SK-N-SH (cell line): ENCODE data around the gene GABRR1. TPM values are rescaled to one million over a fixed set of nuclear protein-coding genes. Genes with fewer than 3 reads are reported as not detected.

Experiments used
- CTCF ChIA-PET: fragments of 300-600, 350-600 bp; formaldehyde crosslinking; extraction: SDS; loops from one replicate; lab custom pipeline; 2021; lab: Yijun Ruan, JAX
- POLR2A ChIA-PET: fragments of 350-600 bp; sonication (Branson Sonifier 250); formaldehyde crosslinking; extraction: SDS; loops from one replicate; lab custom pipeline; 2020; ENCODE audit warnings: antibody characterized with exemption, inconsistent platforms; lab: Yijun Ruan, JAX
- DNase-seq: peaks from one replicate; pipeline ENCODE4 v3.0.0; 2012
- H2AFZ ChIP-seq: fragments of 200-600 bp; sonication (generic); 2 replicates; pipeline ENCODE4 v1.8.1; 2016; ENCODE audit warnings: antibody characterized with exemption, mild to moderate bottlenecking, low read depth
- H3F3A ChIP-seq: fragments of 200-600 bp; sonication (generic); replicated peaks from 2 replicates; pipeline ENCODE3; 2016; ENCODE audit warnings: antibody characterized with exemption, mild to moderate bottlenecking; ENCODE audit not compliant: insufficient read depth
- H3K27ac ChIP-seq, 2 experiments: fragments of 200-500 bp in 1 of 2; fragments of 200-600 bp in 1 of 2; sonication (Bioruptor generic) in 1 of 2; sonication (generic), shearing (Covaris generic) in 1 of 2; 2 replicates each; pipeline versions ENCODE4 v1.5.1 to v1.6.1; 2014 to 2016; ENCODE audit warnings: low read depth in 2 of 2, inconsistent platforms in 1 of 2, low read length in 1 of 2, mild to moderate bottlenecking in 1 of 2, mixed read lengths in 1 of 2
- H3K27me3 ChIP-seq: fragments of 200-600 bp; sonication (generic), shearing (Covaris generic); 2 replicates; pipeline ENCODE4 v1.6.1; 2016; ENCODE audit warnings: mixed run types; ENCODE audit not compliant: insufficient read depth
- H3K36me3 ChIP-seq, 2 experiments: fragments of 200-500 bp in 1 of 2; fragments of 200-600 bp in 1 of 2; sonication (Bioruptor generic) in 1 of 2; sonication (generic) in 1 of 2; replicated peaks in 1 of 2; 2 replicates each; pipeline versions ENCODE3 to v1.5.1; 2014 to 2016; ENCODE audit warnings: low read length in 1 of 2, mild to moderate bottlenecking in 1 of 2; ENCODE audit not compliant: insufficient read depth in 2 of 2, control insufficient read depth in 1 of 2
- H3K4me1 ChIP-seq, 2 experiments: fragments of 200-500 bp in 1 of 2; fragments of 200-600 bp in 1 of 2; sonication (Bioruptor generic) in 1 of 2; sonication (generic), shearing (Covaris generic) in 1 of 2; 2 replicates each; pipeline versions ENCODE4 v1.5.1 to v1.6.1; 2014 to 2016; ENCODE audit warnings: low read depth in 1 of 2, low read length in 1 of 2, mixed run types in 1 of 2; ENCODE audit not compliant: insufficient read depth in 2 of 2, control insufficient read depth in 1 of 2
- H3K4me2 ChIP-seq: fragments of 200-600 bp; sonication (generic), shearing (Covaris generic); 2 replicates; pipeline ENCODE4 v1.6.1; 2017; ENCODE audit warnings: mixed run types
- H3K4me3 ChIP-seq, 2 experiments: fragments of 200-500 bp in 1 of 2; fragments of 200-600 bp in 1 of 2; sonication (Bioruptor generic) in 1 of 2; sonication (generic), shearing (Covaris generic) in 1 of 2; 2 replicates each; pipeline versions ENCODE4 v1.5.1 to v1.8.1; 2014 to 2016; ENCODE audit warnings: low read depth in 2 of 2, inconsistent platforms in 1 of 2, low read length in 1 of 2, mild to moderate bottlenecking in 1 of 2, mixed read lengths in 1 of 2, moderate library complexity in 1 of 2
- H3K79me2 ChIP-seq: fragments of 200-600 bp; sonication (generic); 2 replicates; pipeline ENCODE4 v1.8.1; 2017; ENCODE audit warnings: mild to moderate bottlenecking; ENCODE audit not compliant: insufficient read depth
- H3K9ac ChIP-seq: fragments of 200-600 bp; sonication (generic); 2 replicates; pipeline ENCODE4 v1.6.1; 2017; ENCODE audit warnings: mixed run types
- H3K9me2 ChIP-seq: fragments of 200-600 bp; sonication (generic); 2 replicates; pipeline ENCODE4 v1.6.1; 2017; ENCODE audit warnings: mixed run types
- H3K9me3 ChIP-seq: fragments of 200-600 bp; sonication (generic); 2 replicates; pipeline ENCODE4 v1.6.1; 2017; ENCODE audit warnings: mixed run types, mild to moderate bottlenecking, moderate library complexity
- H4K20me1 ChIP-seq: fragments of 200-600 bp; sonication (generic); 2 replicates; pipeline ENCODE4 v1.6.1; 2017; ENCODE audit warnings: mild to moderate bottlenecking, mixed run types; ENCODE audit not compliant: insufficient read depth
- ELF1 ChIP-seq: IDR thresholded peaks from 2 replicates; pipeline ENCODE4 v1.4.0; 2012
- EZH2phosphoT487 ChIP-seq: fragments of 200-600 bp; sonication (generic); IDR thresholded peaks from 2 replicates; pipeline ENCODE4 v1.6.1; 2017; ENCODE audit warnings: low read depth, mixed run types, mild to moderate bottlenecking, antibody characterized with exemption, moderate library complexity, borderline replicate concordance
- FOSL2 ChIP-seq: IDR thresholded peaks from 2 replicates; pipeline ENCODE4 v1.4.0; 2012; ENCODE audit warnings: low read depth, mild to moderate bottlenecking, moderate library complexity, borderline replicate concordance
- FOXJ3 ChIP-seq: sonication (generic); formaldehyde crosslinking; IDR thresholded peaks from 2 replicates; pipeline ENCODE4 v1.5.1; 2020; ENCODE audit warnings: mild to moderate bottlenecking, missing genetic modification reagents
- MXI1 ChIP-seq: IDR thresholded peaks from 2 replicates; pipeline ENCODE4 v1.6.1; 2012; ENCODE audit warnings: mild to moderate bottlenecking, low read depth, low read length, improper control_type of control experiment
- NFIC ChIP-seq: IDR thresholded peaks from 2 replicates; pipeline ENCODE4 v1.4.0; 2012; ENCODE audit warnings: borderline replicate concordance
- NRF1 ChIP-seq: IDR thresholded peaks from 2 replicates; pipeline ENCODE4 v1.6.1; 2012; ENCODE audit warnings: low read depth, mild to moderate bottlenecking, low read length
- RAD21 ChIP-seq: IDR thresholded peaks from 2 replicates; pipeline ENCODE4 v1.6.1; 2012; ENCODE audit warnings: mild to moderate bottlenecking, low read length
- RFX5 ChIP-seq: IDR thresholded peaks from 2 replicates; pipeline ENCODE4 v1.6.1; 2012; ENCODE audit warnings: mild to moderate bottlenecking, improper control_type of control experiment, low read length
- RXRA ChIP-seq: IDR thresholded peaks from 2 replicates; pipeline ENCODE4 v1.4.0; 2012; ENCODE audit warnings: low read depth, mild to moderate bottlenecking, borderline replicate concordance
- SIN3A ChIP-seq: IDR thresholded peaks from 2 replicates; pipeline ENCODE4 v1.6.1; 2012; ENCODE audit warnings: low read depth, mild to moderate bottlenecking, low read length, moderate library complexity, borderline replicate concordance
- TEAD4 ChIP-seq: IDR thresholded peaks from 2 replicates; pipeline ENCODE4 v1.4.0; 2012; ENCODE audit warnings: mild to moderate bottlenecking, borderline replicate concordance; ENCODE audit not compliant: insufficient read depth
- WGBS: methylation state at CpG from one replicate; pipeline ENCODE4 v1.1.6; 2017; ENCODE audit warnings: low lambda C conversion rate; 5-methylcytosine and 5-hydroxymethylcytosine counted together
- polyA plus RNA-seq, 3 experiments: library from polyadenylated mRNA; depleted of rRNA; stranded (reverse); fragments of >200 nt; gene quantifications; 2 replicates each; pipeline ENCODE4 v1.2.3, GENCODE V29; 2012
- TF ChIP-seq, protein P1 (sequence below): IDR thresholded peaks from 2 replicates; pipeline ENCODE4 v1.4.0; 2012; ENCODE audit warnings: low read depth, borderline replicate concordance
- TF ChIP-seq, protein P2 (sequence below): fragments of 200-600 bp; sonication (generic); IDR thresholded peaks from 2 replicates; pipeline ENCODE4 v1.6.1; 2017; ENCODE audit warnings: antibody characterized with exemption, mild to moderate bottlenecking, moderate library complexity
- TF ChIP-seq, protein P3 (sequence below): fragments of 150-350 bp; IDR thresholded peaks from 2 replicates; pipeline ENCODE4 v1.6.1; 2016; ENCODE audit warnings: mild to moderate bottlenecking, low read depth, low read length

GABRR1 gene
- polyA plus RNA-seq, 1 of the 3 experiments (the other 2 are of a cell fraction): not detected

DNA sequence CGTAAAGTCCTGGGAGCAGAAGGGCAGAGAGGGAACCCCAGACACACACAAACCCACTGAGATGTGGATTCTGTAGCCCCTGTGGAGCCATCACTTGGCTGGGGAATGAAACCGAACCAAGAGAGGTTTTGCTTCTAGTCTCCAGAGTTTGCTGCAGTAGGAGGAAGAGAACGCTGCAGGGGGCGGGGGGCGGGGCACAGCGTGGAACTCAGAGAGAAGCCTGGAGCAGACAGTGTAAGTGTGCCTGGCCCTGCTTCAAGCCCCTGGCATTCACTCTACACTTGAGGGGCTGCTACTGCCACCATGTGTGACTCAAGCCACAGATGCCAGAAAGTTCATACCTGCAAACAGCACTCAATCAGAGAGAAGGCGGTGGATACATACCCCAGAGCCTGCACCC, 18.9 kb downstream of the GABRR1 start:
- ChIA-PET CTCF (no interaction called here), POLR2A (no interaction called here)
- no peak overlapping the region for H3K9ac ChIP-seq
- H3K4me2 ChIP-seq: no peak overlapping the region
- H3K36me3 ChIP-seq: no peaks in the 10 kb centered on the region
- no peak overlapping the region for H2AFZ ChIP-seq
- 0 out of 2 replicates have a peak, but pooled peaks cover 13% of the 10 kb centered on the region for H3K9me3 ChIP-seq
- H3K9me2 ChIP-seq: no peaks in the 10 kb centered on the region
- 51% methylated on average over 6 of the region's 7 CpGs for WGBS
- no peak overlapping the region for H3K27ac ChIP-seq
- no peaks in the 10 kb centered on the region for H4K20me1 ChIP-seq
- H3K27me3 ChIP-seq: no peaks in the 10 kb centered on the region
- no peaks in the 10 kb centered on the region for H3K79me2 ChIP-seq
- H3K4me3 ChIP-seq: no peak overlapping the region
- H3K4me1 ChIP-seq: no peaks in the 10 kb centered on the region
- no peaks in the 10 kb centered on the region for H3F3A ChIP-seq
- DNase-seq: no peak
- no peak for TF ChIP-seq RAD21

DNA sequence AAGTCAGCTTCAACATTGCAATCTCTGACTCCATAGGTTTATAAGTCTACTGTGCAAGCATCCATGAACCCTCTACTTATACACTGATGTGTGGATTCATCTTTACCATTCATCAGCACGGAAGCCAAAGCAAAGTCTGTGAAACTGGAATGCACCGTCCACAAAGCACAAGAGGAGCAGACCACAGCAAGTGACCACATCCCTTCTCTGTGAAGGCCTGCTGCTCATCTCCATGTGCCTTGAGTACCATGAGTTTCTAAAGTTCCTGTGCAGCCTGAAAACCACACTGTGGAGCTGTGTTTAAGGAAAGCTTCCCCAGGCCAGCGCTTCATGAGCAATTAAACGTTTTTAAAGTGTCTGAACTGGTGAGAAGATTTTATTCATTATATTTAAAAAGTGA, 20.0 kb downstream of the GABRR1 start:
- Histone ChIP-seq H3K27me3 (no peaks in the 10 kb centered on the region), H2AFZ (no peak overlapping the region), H3K27ac (no peak overlapping the region), H3K4me3 (no peak overlapping the region), H4K20me1 (no peaks in the 10 kb centered on the region), H3F3A (no peaks in the 10 kb centered on the region)
- POLR2A ChIA-PET: no interaction called here
- TF ChIP-seq FOXJ3 (CRISPR knock-in tag): no peak
- TF ChIP-seq, protein P1, sequence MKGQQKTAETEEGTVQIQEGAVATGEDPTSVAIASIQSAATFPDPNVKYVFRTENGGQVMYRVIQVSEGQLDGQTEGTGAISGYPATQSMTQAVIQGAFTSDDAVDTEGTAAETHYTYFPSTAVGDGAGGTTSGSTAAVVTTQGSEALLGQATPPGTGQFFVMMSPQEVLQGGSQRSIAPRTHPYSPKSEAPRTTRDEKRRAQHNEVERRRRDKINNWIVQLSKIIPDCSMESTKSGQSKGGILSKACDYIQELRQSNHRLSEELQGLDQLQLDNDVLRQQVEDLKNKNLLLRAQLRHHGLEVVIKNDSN: no peak
- no peak for TF ChIP-seq RAD21
- TF ChIP-seq, all 33 proteins: peak for 0
- Histone ChIP-seq H3K79me2 (no peaks in the 10 kb centered on the region), H3K9ac (no peak overlapping the region), H3K9me3 (0 out of 2 replicates have a peak, but pooled peaks cover 13% of the 10 kb centered on the region), H3K9me2 (no peaks in the 10 kb centered on the region), H3K4me2 (no peak overlapping the region), H3K36me3 (no peaks in the 10 kb centered on the region), H3K4me1 (no peaks in the 10 kb centered on the region)
- 12% methylated on average over 4 of the region's 4 CpGs for WGBS
- CTCF ChIA-PET: no interaction called here
- no peak for DNase-seq

DNA sequence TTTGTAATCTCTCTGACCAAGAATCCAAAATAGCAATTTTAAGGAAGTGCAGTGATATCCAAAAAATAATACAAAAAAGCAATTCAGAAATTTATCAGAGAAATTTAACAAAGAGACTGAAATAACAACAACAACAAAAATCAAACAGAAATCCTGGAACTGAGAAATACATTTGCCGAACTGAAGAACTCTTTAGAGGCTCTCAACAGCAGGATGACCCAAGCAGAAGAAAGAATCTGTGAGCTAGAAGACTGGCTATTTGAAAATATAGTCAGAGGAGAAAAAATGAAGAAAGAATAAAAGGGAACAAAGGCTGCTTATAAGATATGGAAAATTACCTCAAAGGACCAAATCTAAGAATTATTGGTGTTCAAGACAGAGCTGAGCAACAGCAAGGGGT, 22.6 kb downstream of the GABRR1 start:
- ChIA-PET CTCF (interaction anchor here (1.9 kb wide), 1 partner anchor 211 kb away, joined by 5 read pairs; no protein-coding TSS in a partner anchor), POLR2A (no interaction called here)
- TF ChIP-seq EZH2phosphoT487 (no peak), NFIC (no peak), RFX5 (no peak), FOSL2 (no peak), MXI1 (no peak), TEAD4 (no peak), SIN3A (no peak), ELF1 (no peak), NRF1 (no peak), RAD21 (no peak), RXRA (no peak)
- TF ChIP-seq, protein P1: no peak
- TF ChIP-seq, protein P2, sequence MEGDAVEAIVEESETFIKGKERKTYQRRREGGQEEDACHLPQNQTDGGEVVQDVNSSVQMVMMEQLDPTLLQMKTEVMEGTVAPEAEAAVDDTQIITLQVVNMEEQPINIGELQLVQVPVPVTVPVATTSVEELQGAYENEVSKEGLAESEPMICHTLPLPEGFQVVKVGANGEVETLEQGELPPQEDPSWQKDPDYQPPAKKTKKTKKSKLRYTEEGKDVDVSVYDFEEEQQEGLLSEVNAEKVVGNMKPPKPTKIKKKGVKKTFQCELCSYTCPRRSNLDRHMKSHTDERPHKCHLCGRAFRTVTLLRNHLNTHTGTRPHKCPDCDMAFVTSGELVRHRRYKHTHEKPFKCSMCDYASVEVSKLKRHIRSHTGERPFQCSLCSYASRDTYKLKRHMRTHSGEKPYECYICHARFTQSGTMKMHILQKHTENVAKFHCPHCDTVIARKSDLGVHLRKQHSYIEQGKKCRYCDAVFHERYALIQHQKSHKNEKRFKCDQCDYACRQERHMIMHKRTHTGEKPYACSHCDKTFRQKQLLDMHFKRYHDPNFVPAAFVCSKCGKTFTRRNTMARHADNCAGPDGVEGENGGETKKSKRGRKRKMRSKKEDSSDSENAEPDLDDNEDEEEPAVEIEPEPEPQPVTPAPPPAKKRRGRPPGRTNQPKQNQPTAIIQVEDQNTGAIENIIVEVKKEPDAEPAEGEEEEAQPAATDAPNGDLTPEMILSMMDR: no peak
- TF ChIP-seq, protein P3, sequence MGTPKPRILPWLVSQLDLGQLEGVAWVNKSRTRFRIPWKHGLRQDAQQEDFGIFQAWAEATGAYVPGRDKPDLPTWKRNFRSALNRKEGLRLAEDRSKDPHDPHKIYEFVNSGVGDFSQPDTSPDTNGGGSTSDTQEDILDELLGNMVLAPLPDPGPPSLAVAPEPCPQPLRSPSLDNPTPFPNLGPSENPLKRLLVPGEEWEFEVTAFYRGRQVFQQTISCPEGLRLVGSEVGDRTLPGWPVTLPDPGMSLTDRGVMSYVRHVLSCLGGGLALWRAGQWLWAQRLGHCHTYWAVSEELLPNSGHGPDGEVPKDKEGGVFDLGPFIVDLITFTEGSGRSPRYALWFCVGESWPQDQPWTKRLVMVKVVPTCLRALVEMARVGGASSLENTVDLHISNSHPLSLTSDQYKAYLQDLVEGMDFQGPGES: no peak
- DNase-seq: no peak
- 10% methylated on average over 1 of the region's 1 CpG for WGBS
- H3F3A ChIP-seq: no peaks in the 10 kb centered on the region
- H3K4me3 ChIP-seq: no peak overlapping the region
- H3K9me3 ChIP-seq: 0 out of 2 replicates have a peak, but pooled peaks cover 13% of the 10 kb centered on the region
- H3K27me3 ChIP-seq: no peaks in the 10 kb centered on the region
- no peak overlapping the region for H3K9ac ChIP-seq
- no peaks in the 10 kb centered on the region for H3K36me3 ChIP-seq
- H3K79me2 ChIP-seq: no peaks in the 10 kb centered on the region
- no peaks in the 10 kb centered on the region for H3K9me2 ChIP-seq
- no peak overlapping the region for H3K27ac ChIP-seq
- no peaks in the 10 kb centered on the region for H3K4me1 ChIP-seq
- no peak overlapping the region for H2AFZ ChIP-seq
- H4K20me1 ChIP-seq: no peaks in the 10 kb centered on the region
- no peak overlapping the region for H3K4me2 ChIP-seq
